NCI-H526 (cell line): ENCODE results near the gene ZC3H8.

Experiments
- DNase-seq, 2 experiments: peaks; one replicate each; lab custom pipeline; 2025; lab: John Stamatoyannopoulos, UW

ZC3H8 gene

DNA sequence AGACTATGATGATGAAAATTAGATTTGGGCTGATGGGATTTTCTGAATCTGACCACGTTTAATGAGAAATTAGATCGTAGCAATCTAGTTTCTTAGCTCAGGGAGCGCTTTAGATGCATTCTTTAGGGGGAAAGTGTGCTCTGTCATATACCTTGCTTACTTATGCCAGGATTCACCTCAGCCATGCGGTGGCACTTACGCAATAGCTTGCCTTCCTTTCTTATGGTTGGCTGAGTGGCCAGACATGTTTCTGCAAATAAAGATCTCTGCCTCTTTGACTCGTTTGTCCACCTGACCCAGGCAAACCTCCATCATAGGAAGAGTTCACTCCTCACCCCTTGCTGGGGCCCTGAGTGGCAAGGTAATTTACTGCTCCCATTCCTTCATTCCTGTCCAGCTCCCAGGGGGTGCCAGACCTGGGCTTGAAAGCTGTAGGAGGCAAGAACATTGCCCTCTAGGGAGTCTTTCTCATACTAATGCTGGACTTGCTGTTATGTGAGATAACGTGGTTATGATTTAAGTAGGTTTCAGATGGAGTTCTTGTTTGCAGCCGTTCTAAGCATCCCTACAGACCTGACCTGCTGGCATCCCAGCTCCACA lies 59.6 kb downstream of the ZC3H8 start:
- no peak for DNase-seq

GRCh38 chr2:112194482-112194881 lies 60.4 kb downstream of the ZC3H8 start:
- DNase-seq, result no peak

GRCh38 chr2:112194028-112194427 lies 60.8 kb downstream of the ZC3H8 start:
- no peak for DNase-seq

DNA sequence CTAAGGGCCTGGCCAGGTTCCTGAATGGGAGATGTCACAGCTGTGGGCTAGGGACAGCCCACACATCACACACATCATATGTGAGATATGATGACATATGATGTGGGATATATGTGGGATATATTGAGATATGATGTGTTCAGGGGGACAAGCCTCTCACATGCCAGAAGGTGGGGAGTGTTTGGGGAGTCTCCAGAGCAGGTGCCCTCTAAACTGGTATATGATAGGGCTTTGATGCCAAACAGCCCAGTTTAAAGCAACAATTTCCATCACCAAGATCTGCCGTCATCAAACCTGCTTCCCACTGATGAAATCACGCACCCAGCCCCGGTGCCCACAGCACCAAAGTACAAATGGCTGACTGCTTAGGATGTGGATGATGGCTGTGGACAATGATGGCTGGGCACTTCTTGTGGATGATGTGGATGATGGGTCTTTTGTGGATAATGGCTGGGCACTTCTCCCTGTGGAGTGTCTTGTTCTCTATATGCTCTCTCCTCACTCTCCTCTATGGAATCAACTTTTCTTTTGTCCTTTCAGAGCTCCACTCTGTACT lies 65.8 kb downstream of the ZC3H8 start:
- no peak for DNase-seq

GRCh38 chr2:112187805-112188596 lies 66.8 kb downstream of the ZC3H8 start:
- DNase-seq, result no peak

DNA sequence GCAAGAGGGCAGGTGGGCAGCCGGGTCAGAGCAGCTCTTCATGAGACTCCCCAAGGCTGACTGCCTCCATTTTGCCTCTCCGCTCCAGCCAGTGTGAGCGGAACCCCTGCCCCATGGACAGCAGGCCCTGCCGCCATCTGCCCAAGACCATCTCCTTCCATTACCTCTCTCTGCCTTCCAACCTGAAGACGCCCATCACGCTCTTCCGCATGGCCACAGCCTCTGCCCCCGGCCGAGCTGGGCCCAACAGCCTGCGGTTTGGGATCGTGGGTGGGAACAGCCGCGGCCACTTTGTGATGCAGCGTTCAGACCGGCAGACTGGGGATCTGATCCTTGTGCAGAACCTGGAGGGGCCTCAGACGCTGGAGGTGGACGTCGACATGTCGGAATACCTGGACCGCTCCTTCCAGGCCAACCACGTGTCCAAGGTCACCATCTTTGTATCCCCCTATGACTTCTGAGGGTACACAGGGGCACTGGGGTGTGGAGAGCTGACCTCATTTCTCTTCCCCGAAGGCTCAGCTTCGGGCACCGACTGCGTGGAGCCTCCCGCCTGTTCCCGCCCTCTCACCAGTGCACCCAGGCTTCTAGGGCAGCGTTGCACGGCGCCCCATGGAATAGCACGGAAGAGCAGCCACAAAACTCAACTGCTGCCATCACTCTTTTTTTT lies 67.7 kb downstream of the ZC3H8 start:
- DNase-seq, result no peak

DNA sequence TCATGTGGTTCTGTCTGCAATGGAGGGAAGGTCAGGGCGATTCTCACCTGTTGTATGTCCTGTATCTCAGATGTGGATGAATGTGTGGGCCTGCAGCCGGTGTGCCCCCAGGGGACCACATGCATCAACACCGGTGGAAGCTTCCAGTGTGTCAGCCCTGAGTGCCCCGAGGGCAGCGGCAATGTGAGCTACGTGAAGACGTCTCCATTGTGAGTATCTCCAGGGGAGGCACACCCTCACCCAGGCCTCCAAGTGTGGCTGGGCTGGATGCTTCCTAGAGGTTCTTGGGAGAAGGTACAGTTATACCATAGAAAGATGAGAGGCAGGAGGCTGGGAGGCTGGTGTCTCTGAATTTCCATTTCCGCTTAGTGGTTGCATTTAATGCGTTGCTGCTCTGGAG lies 69.7 kb downstream of the ZC3H8 start:
- no peak for DNase-seq

DNA sequence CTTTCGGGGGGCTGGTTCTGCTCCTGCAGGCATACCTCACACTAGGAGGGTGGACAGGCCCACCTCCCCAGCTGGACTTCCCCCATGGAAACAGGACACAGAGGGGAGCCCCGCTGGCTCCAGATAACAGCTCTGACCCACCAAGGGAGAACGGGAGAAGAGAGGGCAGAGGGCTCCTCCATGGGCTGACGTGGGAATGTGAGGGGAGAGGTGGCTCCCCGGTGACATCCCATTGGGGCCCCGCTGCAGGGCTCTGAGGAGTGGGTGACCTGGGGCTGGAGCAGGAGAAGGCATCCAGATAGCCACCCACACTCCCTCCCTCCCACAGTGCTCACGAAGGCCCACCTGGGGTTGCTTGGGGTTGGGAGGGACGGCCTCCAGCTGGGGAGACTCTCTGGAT lies 70.7 kb downstream of the ZC3H8 start:
- no peak for DNase-seq

DNA sequence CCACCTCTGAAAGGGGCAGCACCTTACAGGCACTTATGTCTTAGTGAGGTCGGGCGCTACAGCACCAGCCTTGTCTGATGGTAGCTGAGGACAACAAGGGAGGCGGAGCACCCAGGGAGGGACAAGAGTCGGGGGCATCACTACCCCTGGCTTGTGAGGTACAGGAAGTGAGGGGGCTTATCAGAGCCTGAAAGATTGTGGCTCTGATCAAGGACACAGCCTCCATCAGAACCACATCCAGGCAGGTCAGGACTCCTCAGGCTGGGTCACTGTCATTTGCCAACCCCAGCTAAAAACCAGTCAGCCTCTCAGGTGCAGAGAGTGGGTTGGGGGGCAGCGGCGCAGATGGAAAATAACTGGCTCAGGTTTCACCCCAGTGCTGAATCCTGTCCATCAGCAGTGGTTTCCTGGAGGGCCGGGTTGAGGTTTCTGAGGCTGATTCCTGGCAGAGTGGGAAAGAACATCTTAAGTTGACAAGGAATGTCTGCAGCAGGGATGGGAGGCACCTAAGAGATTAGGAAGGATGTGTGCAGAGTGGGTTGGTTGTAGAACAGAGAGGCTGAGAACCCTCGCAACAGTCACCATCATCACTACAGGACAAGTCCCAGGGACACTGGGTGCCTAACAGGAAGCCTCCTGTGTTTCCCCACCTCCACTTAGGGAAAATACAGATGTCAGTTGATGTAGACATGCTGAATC lies 71.4 kb downstream of the ZC3H8 start:
- no peak for DNase-seq

GRCh38 chr2:112182581-112183034 lies 72.2 kb downstream of the ZC3H8 start:
- DNase-seq, result peak in 1 of 2 experiments; percentile 28

- DNase-seq, result peak in 1 of 2 experiments; percentile 73
Observed at GRCh38 chr2:112181571-112182290, 73.1 kb downstream of the ZC3H8 start.

GRCh38 chr2:112175958-112176573 lies 78.8 kb downstream of the ZC3H8 start:
- DNase-seq, result no peak

DNA sequence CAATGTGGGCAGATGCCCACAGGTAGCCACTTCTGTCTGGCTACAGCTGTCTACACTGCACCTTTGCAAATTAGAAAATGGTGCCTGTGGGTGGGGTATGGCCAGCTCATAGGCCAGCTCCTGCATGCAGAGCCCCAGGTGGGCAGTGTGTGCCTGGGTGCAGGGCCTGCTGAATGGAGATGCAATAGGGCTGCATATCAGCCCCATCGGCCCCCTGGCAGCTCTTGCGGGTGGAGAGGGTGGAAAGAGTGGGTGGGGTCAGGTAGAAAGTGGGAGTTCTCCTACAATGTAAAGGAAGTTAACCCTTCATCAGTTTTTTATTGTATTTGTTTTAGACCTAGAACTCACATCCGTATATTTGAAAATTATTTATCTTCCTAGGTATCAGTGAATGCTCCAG lies 79.5 kb downstream of the ZC3H8 start:
- no peak for DNase-seq

DNA sequence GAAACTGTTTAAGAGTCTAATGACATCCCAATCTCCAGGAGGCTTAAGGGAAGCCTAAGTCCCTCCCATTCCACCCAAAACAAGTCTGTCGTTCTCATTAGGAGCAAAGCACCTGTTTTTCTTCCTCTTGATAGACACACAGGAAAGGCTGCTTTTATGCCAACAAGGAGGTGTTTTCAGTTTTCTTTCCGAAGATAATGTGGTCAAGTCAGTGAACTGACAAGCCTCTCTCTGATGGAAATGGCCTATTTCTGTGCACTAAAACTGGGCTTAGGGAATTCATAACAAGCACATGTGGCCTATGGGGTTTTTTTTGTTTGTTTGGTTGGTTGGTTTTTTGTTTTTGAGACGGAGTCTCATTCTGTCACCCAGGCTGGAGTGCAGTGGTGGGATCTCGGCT lies 80.5 kb downstream of the ZC3H8 start:
- DNase-seq, result no peak

DNA sequence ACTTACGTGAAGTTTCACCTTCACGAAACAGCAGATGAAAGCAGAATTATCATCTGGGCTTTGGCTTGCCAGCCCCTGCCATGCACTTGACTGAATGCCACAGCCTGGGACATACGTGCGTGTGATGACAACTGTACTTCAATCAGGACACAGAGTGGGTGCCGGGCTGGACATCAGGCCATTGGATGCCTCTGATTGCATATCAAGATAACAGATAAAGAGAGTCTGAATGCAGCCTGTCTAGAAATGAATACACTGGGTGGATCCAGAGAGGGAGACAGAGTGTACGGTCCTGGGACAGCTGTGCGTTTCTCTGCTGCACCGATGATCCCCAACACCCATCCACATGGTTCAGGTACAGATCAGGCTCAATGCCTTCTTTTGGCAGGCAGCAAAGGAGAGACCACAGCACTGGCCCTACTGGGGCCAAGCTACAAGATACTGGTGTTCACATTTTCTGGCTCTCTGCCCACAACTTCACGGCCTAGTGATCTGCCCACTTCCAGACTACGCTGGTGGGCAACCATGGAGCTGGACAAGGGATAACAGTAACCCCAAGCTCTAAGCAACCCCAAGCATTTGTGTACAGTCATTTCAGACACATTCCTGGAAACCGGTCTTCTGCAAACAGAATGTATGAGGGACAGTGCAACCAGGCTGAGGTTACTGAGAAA lies 81.1 kb downstream of the ZC3H8 start:
- no peak for DNase-seq

GRCh38 chr2:112170495-112170894 lies 84.3 kb downstream of the ZC3H8 start:
- no peak for DNase-seq

- DNase-seq, result no peak
Observed at GRCh38 chr2:112168422-112169124, 86.3 kb downstream of the ZC3H8 start.

GRCh38 chr2:112166806-112167499 lies 87.9 kb downstream of the ZC3H8 start:
- DNase-seq, result no peak

GRCh38 chr2:112165296-112165695 lies 89.5 kb downstream of the ZC3H8 start:
- DNase-seq, result no peak
